Esophagus squamous epithelium (tissue), 4 donors: ENCODE data around the gene RASSF5.

Experiments used
- POLR2A ChIP-seq, 4 donors: fragments of 450-650 bp; IDR thresholded peaks; one replicate each; pipeline ENCODE4 v1.6.1; 2017; ENCODE audit warnings: antibody characterized with exemption in 4 of 4, mild to moderate bottlenecking in 4 of 4, moderate library complexity in 3 of 4
- TF ChIP-seq, protein P1 (sequence below), 6 experiments: fragments of 450-650 bp in 4 of 6; fragments of 200-600 bp in 2 of 6; sonication (generic) in 2 of 6; IDR thresholded peaks; one replicate each; pipeline ENCODE4 v1.5.1; 2016 to 2019; ENCODE audit warnings: antibody characterized with exemption in 6 of 6, mild to moderate bottlenecking in 4 of 6, moderate library complexity in 4 of 6

DNA sequence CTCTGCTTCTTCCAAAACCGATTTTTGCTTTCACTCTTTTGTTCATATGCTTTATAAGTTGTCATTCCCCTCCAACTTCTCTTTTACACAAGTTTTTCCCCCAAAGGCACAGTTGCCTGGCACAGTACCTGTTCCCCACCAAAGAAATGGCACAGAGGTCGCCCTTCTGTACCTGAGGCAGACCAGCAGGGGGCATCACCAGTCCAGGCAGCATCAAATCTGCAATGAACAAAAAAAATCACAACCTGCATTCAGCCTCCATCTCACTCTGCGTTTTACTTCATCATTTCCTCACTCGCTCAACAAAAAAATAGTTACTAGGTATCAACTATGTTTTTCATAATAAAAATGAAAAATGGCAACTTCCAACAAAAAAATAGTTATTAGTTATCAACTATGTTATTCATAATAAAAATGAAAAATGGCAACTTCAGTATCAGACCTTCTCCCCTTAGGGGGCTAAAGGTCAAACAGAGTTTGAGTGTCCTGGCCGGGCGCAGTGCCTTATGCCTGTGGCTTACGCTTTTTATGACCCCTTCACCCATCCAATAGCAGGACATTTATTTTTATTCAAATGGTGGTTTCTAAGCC, 100.9 kb downstream of the RASSF5 start:
- TF ChIP-seq, protein P1, sequence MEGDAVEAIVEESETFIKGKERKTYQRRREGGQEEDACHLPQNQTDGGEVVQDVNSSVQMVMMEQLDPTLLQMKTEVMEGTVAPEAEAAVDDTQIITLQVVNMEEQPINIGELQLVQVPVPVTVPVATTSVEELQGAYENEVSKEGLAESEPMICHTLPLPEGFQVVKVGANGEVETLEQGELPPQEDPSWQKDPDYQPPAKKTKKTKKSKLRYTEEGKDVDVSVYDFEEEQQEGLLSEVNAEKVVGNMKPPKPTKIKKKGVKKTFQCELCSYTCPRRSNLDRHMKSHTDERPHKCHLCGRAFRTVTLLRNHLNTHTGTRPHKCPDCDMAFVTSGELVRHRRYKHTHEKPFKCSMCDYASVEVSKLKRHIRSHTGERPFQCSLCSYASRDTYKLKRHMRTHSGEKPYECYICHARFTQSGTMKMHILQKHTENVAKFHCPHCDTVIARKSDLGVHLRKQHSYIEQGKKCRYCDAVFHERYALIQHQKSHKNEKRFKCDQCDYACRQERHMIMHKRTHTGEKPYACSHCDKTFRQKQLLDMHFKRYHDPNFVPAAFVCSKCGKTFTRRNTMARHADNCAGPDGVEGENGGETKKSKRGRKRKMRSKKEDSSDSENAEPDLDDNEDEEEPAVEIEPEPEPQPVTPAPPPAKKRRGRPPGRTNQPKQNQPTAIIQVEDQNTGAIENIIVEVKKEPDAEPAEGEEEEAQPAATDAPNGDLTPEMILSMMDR (IDR thresholded peaks at IDR 0.05), result peak; percentile 47 to 81 (median 64)
- TF ChIP-seq POLR2A (IDR thresholded peaks at IDR 0.05), result no peak
